ENCODE data around the gene FAT1.

Gene FAT1

DNA sequence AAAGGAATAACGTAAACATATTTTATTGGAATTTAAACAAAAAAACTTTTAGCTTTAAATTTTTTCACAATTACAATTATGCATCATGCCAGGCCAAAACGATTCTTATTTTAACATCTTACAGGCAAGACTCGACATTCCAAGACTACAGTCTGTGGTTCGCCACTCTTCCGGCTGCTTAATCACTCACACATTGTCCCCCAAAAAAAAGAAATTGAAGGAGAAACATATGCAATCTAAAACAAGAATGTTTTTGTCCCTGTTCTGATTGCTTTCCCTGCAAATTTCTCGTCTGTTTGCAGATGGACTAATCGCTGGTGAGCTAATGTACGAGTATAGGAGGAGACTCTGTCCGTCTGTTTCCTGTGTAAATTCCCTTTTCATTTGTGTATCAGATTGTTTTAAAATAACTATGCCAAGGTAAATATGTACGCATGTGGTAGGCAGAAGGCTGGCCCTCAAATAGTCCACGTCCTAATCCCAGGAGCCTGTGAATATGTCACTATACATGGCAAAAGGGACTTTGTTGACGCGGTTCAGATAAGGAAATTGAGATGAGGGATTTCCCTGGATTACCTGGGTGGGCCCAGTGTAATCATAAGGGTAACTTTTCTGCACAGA, 130.6 kb downstream of the FAT1 start:
- TF ChIP-seq, protein P1, sequence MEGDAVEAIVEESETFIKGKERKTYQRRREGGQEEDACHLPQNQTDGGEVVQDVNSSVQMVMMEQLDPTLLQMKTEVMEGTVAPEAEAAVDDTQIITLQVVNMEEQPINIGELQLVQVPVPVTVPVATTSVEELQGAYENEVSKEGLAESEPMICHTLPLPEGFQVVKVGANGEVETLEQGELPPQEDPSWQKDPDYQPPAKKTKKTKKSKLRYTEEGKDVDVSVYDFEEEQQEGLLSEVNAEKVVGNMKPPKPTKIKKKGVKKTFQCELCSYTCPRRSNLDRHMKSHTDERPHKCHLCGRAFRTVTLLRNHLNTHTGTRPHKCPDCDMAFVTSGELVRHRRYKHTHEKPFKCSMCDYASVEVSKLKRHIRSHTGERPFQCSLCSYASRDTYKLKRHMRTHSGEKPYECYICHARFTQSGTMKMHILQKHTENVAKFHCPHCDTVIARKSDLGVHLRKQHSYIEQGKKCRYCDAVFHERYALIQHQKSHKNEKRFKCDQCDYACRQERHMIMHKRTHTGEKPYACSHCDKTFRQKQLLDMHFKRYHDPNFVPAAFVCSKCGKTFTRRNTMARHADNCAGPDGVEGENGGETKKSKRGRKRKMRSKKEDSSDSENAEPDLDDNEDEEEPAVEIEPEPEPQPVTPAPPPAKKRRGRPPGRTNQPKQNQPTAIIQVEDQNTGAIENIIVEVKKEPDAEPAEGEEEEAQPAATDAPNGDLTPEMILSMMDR (IDR thresholded peaks at IDR 0.05; ENCODE audit: low read depth, low read length) = no peak

DNA sequence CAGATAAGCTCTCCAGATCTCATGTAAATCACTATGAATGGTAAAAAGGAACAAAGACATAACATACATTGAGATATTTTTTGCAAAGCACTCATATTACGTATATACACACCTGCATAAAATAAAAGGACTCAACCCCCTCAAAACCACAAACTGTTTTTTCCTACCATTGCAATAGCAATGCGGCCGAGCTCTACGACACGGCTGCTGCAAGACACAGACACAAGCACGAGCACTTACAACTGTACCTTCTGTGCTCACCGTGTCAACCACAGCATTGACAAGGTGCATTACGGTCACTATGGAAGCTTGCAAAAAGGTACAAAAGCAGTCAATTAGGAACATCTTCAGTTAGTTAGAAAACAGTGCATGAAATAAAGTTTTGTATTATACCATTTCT, 131.2 kb downstream of the FAT1 start:
- TF ChIP-seq, protein P1 (IDR thresholded peaks at IDR 0.05; ENCODE audit: low read depth, low read length) = no peak
- no peak for DNase-seq (ENCODE audit: low read depth in 2 of 2)
- no peak overlapping the region for H3K4me3 ChIP-seq (replicated peaks in 1 of 2; ENCODE audit: low read depth in 2 of 2, low read length in 2 of 2)

More for the DNA sequence above, 130.6 kb downstream of the FAT1 start:
- no peak for DNase-seq (ENCODE audit: low read depth in 2 of 2)
- H3K4me3 ChIP-seq (replicated peaks in 1 of 2; ENCODE audit: low read depth in 2 of 2, low read length in 2 of 2) = no peak overlapping the region

GRCh38 chr4:186591651-186592050, 132.0 kb downstream of the FAT1 start:
- no peak for DNase-seq (ENCODE audit: low read depth in 2 of 2)
- TF ChIP-seq, protein P1 (IDR thresholded peaks at IDR 0.05; ENCODE audit: low read depth, low read length) = no peak
- H3K4me3 ChIP-seq (replicated peaks in 1 of 2; ENCODE audit: low read depth in 2 of 2, low read length in 2 of 2) = no peak overlapping the region

DNA sequence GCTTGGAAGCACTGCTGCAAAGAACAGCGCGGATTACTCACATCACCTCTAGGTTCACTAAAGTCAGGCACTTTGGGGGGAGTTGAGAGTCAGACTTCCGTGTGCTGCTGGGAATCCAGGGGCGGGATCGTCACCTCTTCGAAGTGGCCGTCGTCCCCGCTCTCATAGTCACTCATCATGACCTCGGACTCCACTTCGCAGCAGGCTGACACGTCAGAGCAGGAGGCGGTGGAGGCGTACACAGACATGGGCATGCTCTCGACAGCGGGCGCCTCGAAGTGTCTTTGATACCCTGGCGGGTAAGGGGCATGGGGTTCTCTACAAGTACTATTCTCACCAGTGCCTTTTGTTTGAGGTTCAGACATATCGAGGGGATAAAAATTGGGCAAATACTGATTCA, 135.2 kb downstream of the FAT1 start:
- TF ChIP-seq, protein P1 (IDR thresholded peaks at IDR 0.05; ENCODE audit: low read depth, low read length) = no peak
- no peak for DNase-seq (ENCODE audit: low read depth in 2 of 2)

GRCh38 chr4:186587416-186588018, 136.1 kb downstream of the FAT1 start:
- TF ChIP-seq, protein P1 (IDR thresholded peaks at IDR 0.05; ENCODE audit: low read depth, low read length) = peak; percentile 87
- peak; percentile 77 to 78 for DNase-seq (ENCODE audit: low read depth in 2 of 2)
- H3K4me3 ChIP-seq (replicated peaks in 1 of 2; ENCODE audit: low read depth in 2 of 2, low read length in 2 of 2) = no peak overlapping the region

More for the DNA sequence above, 135.2 kb downstream of the FAT1 start:
- no peak overlapping the region for H3K4me3 ChIP-seq (replicated peaks in 1 of 2; ENCODE audit: low read depth in 2 of 2, low read length in 2 of 2)

DNA sequence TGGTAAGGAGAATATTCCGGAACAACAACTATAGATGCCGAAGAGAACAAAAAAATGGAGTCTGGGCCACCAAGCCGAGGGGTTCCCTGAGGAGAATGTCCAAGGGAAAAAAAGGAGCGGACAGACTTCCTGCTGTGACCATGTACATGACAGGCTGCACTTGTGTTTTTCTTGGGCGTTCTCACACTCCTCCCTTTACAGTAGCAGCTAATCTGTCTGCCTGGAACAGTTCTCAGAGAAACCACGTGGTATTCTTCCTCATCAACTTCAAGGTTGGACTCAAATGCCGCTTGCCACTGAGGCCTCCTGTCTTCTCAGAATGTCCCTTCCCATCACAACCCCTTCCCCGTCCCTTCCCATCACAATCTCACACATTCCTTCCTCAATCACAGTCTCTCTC, 137.5 kb downstream of the FAT1 start:
- peak; percentile 14 to 42 for DNase-seq (ENCODE audit: low read depth in 2 of 2)
- H3K4me3 ChIP-seq (replicated peaks in 1 of 2; ENCODE audit: low read depth in 2 of 2, low read length in 2 of 2) = no peak overlapping the region
- TF ChIP-seq, protein P1 (IDR thresholded peaks at IDR 0.05; ENCODE audit: low read depth, low read length) = no peak
